ENCODE measurements around the gene CSRNP3. TPM values are rescaled to one million over a fixed set of nuclear protein-coding genes. Genes with fewer than 3 reads are reported as not detected.

CSRNP3 gene
- total RNA-seq, 1 experiment from 2014 or later, result 0.41 TPM

DNA sequence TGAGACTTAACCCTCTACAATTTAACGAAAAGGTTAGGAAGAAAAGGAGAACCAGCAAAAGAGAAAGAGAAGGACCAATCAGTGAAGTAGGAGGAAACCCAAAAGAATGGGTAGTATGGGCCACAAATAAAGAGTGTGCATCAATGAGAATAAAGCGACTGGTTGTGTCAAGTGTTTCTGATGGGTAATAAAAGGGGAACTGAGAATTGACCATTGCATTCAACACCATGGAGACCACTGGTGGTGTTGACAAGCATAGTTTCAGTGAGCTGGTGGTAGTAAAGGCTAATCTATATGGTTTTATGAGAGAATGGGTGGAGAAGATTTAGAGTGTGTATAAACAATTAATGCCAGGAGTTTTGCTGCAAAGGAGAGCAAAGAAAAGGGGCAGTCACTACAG, 75.4 kb downstream of the CSRNP3 start:
- intact Hi-C loops (cut with micrococcal nuclease; ENCODE audit: unreplicated experiment), result no loop called here
- no peaks in the 10 kb centered on the region for H3K4me1 ChIP-seq (replicated peaks; ENCODE audit: insufficient read depth)

DNA sequence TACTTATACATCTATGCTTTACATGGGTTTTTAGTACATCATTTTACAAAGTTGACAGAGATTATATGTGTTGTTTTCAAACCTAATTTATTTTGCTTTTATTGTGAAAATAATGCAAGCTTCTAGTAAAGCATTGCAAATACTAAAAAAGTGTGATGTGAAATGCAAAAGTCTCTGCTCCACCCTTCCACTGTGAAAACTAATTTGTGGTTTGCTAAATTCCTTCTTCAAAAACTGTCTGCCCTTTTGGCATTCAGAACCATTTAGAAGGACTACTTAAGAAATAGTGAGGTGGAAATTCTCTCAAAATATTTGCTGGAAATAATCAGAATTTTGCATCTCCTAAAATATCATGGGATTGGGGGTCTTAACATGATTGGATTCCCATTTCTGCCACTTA, 78.4 kb downstream of the CSRNP3 start:
- no peaks in the 10 kb centered on the region for H3K36me3 ChIP-seq (ENCODE audit: low read depth)
- H3K27me3 ChIP-seq (ENCODE audit: insufficient read depth, low read depth), result no peaks in the 10 kb centered on the region
- BruUV-seq (replicated peaks), result no TSS peak
- H3K4me1 ChIP-seq (replicated peaks; ENCODE audit: insufficient read depth), result no peaks in the 10 kb centered on the region
- no peaks in the 10 kb centered on the region for H3K9me2 ChIP-seq (ENCODE audit: insufficient read depth)
- H3K4me2 ChIP-seq, result no peak overlapping the region
- H3K9me3 ChIP-seq (ENCODE audit: insufficient read depth, low read depth), result no peaks in the 10 kb centered on the region
- ChIA-PET POLR2A (ENCODE audit: unreplicated experiment) (no interaction called here), CTCF (no interaction called here)
- no peaks in the 10 kb centered on the region for H3F3A ChIP-seq (ENCODE audit: insufficient read depth, low read depth)
- H3K4me3 ChIP-seq, result no peak overlapping the region
- DNase-seq, result no peak
- intact Hi-C loops (cut with micrococcal nuclease; ENCODE audit: unreplicated experiment), result no loop called here
- H4K20me1 ChIP-seq (ENCODE audit: insufficient read depth), result no peaks in the 10 kb centered on the region
- no peaks in the 10 kb centered on the region for H3K79me2 ChIP-seq (ENCODE audit: low read depth)
- no peak overlapping the region for H2AFZ ChIP-seq
- H3K27ac ChIP-seq, result no peak overlapping the region
- TF ChIP-seq, protein P1, sequence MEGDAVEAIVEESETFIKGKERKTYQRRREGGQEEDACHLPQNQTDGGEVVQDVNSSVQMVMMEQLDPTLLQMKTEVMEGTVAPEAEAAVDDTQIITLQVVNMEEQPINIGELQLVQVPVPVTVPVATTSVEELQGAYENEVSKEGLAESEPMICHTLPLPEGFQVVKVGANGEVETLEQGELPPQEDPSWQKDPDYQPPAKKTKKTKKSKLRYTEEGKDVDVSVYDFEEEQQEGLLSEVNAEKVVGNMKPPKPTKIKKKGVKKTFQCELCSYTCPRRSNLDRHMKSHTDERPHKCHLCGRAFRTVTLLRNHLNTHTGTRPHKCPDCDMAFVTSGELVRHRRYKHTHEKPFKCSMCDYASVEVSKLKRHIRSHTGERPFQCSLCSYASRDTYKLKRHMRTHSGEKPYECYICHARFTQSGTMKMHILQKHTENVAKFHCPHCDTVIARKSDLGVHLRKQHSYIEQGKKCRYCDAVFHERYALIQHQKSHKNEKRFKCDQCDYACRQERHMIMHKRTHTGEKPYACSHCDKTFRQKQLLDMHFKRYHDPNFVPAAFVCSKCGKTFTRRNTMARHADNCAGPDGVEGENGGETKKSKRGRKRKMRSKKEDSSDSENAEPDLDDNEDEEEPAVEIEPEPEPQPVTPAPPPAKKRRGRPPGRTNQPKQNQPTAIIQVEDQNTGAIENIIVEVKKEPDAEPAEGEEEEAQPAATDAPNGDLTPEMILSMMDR (conservative IDR thresholded peaks at IDR 0.05), result no peak
- TF ChIP-seq EZH2 (IDR thresholded peaks at IDR 0.05; ENCODE audit: low read depth), result no peak

More for the DNA sequence above, 75.4 kb downstream of the CSRNP3 start:
- H4K20me1 ChIP-seq (ENCODE audit: insufficient read depth), result no peaks in the 10 kb centered on the region
- H3K4me2 ChIP-seq, result no peak overlapping the region
- no peaks in the 10 kb centered on the region for H3K79me2 ChIP-seq (ENCODE audit: low read depth)
- H3K27ac ChIP-seq, result no peak overlapping the region
- H2AFZ ChIP-seq, result no peak overlapping the region
- H3F3A ChIP-seq (ENCODE audit: insufficient read depth, low read depth), result no peaks in the 10 kb centered on the region
- BruUV-seq (replicated peaks), result no TSS peak
- no peak overlapping the region for H3K4me3 ChIP-seq
- no peaks in the 10 kb centered on the region for H3K9me3 ChIP-seq (ENCODE audit: insufficient read depth, low read depth)
- ChIA-PET CTCF (no interaction called here), POLR2A (ENCODE audit: unreplicated experiment) (no interaction called here)
- H3K27me3 ChIP-seq (ENCODE audit: insufficient read depth, low read depth), result no peaks in the 10 kb centered on the region
- no peak for TF ChIP-seq EZH2 (IDR thresholded peaks at IDR 0.05; ENCODE audit: low read depth)
- TF ChIP-seq, protein P1 (conservative IDR thresholded peaks at IDR 0.05), result no peak
- no peaks in the 10 kb centered on the region for H3K9me2 ChIP-seq (ENCODE audit: insufficient read depth)
- H3K36me3 ChIP-seq (ENCODE audit: low read depth), result no peaks in the 10 kb centered on the region
- no peak for DNase-seq

DNA sequence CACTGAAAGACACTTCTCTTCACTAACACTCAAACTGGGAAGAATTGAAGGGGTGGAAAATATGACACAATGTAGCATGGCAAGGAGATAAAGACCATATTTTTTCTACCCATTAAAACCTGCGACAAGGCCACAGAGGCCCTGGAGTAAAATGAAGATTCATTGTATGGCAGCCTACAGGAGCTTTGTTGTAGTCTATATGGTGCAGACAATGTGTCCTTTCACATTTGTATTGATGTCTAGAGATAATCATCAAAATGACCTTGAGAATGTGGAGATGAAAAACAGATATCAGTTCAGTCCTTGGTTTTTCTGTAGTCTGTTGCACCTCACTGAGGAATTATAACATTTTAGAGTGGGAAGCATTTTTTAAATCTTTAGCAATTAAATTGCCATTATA, 80.1 kb downstream of the CSRNP3 start:
- CTCF ChIA-PET, result no interaction called here
- no peak overlapping the region for H2AFZ ChIP-seq
- H3K4me3 ChIP-seq, result no peak overlapping the region
- intact Hi-C loops (cut with micrococcal nuclease; ENCODE audit: unreplicated experiment), result no loop called here
- no peaks in the 10 kb centered on the region for H3F3A ChIP-seq (ENCODE audit: insufficient read depth, low read depth)
- no peaks in the 10 kb centered on the region for H3K9me2 ChIP-seq (ENCODE audit: insufficient read depth)
- no TSS peak for BruUV-seq (replicated peaks)
- no peak overlapping the region for H3K27ac ChIP-seq
- H3K27me3 ChIP-seq (ENCODE audit: insufficient read depth, low read depth), result no peaks in the 10 kb centered on the region
- POLR2A ChIA-PET (ENCODE audit: unreplicated experiment), result no interaction called here
- no peaks in the 10 kb centered on the region for H3K79me2 ChIP-seq (ENCODE audit: low read depth)
- no peaks in the 10 kb centered on the region for H3K9me3 ChIP-seq (ENCODE audit: insufficient read depth, low read depth)
- no peak for TF ChIP-seq EZH2 (IDR thresholded peaks at IDR 0.05; ENCODE audit: low read depth)
- TF ChIP-seq, protein P1 (conservative IDR thresholded peaks at IDR 0.05), result no peak
- no peak overlapping the region for H3K4me2 ChIP-seq
- DNase-seq, result no peak
- H3K4me1 ChIP-seq (replicated peaks; ENCODE audit: insufficient read depth), result no peaks in the 10 kb centered on the region
- no peaks in the 10 kb centered on the region for H4K20me1 ChIP-seq (ENCODE audit: insufficient read depth)
- H3K36me3 ChIP-seq (ENCODE audit: low read depth), result no peaks in the 10 kb centered on the region
